NCI-H1092 (cell line): Measurements from ENCODE around the gene UMODL1.
A peak's percentile ranks its signal among the peaks of the same experiment; 100 is the strongest.
"Not testable (repeated sequence)": the region's sequence is repeated elsewhere in the genome, so short reads cannot be mapped to it uniquely, and the experiment has no call there.

ENCODE experiments used
- DNase-seq: peaks from one replicate; lab custom pipeline; 2025; lab: John Stamatoyannopoulos, UW

Gene UMODL1

GRCh38 chr21:42114646-42115045 is 43.5 kb downstream of the UMODL1 start:
- DNase-seq: no peak

GRCh38 chr21:42115136-42115683 is 44.1 kb downstream of the UMODL1 start:
- no peak for DNase-seq

GRCh38 chr21:42116551-42116950 is 45.4 kb downstream of the UMODL1 start:
- not testable (repeated sequence) for DNase-seq

- peak; percentile 76 for DNase-seq
Observed at GRCh38 chr21:42117229-42117966, 46.3 kb downstream of the UMODL1 start.

- no peak for DNase-seq
Observed at GRCh38 chr21:42117967-42118780, 47.1 kb downstream of the UMODL1 start.

- DNase-seq: peak; percentile 68
Observed at GRCh38 chr21:42118901-42119300, 47.8 kb downstream of the UMODL1 start.

- peak; percentile 89 for DNase-seq
Observed at GRCh38 chr21:42120101-42120902, 49.2 kb downstream of the UMODL1 start.

GRCh38 chr21:42120903-42121535 is 49.9 kb downstream of the UMODL1 start:
- DNase-seq: no peak

- DNase-seq: no peak
Observed at GRCh38 chr21:42121794-42122193, 50.7 kb downstream of the UMODL1 start.

- DNase-seq: no peak
Observed at GRCh38 chr21:42122398-42122797, 51.3 kb downstream of the UMODL1 start.

GRCh38 chr21:42122808-42123207 is 51.7 kb downstream of the UMODL1 start:
- DNase-seq: peak; percentile 32

GRCh38 chr21:42123219-42123908 is 52.2 kb downstream of the UMODL1 start:
- DNase-seq: no peak

GRCh38 chr21:42124081-42124480 is 53.0 kb downstream of the UMODL1 start:
- DNase-seq: no peak

- DNase-seq: no peak
Observed at GRCh38 chr21:42124826-42125570, 53.9 kb downstream of the UMODL1 start.

- peak; percentile 27 for DNase-seq
Observed at GRCh38 chr21:42125571-42126544, 54.7 kb downstream of the UMODL1 start.

GRCh38 chr21:42127164-42128150 is 56.3 kb downstream of the UMODL1 start:
- DNase-seq: no peak

- no peak for DNase-seq
Observed at GRCh38 chr21:42129300-42130266, 58.5 kb downstream of the UMODL1 start.
